ENCODE data around the gene F2.

The F2 gene

DNA sequence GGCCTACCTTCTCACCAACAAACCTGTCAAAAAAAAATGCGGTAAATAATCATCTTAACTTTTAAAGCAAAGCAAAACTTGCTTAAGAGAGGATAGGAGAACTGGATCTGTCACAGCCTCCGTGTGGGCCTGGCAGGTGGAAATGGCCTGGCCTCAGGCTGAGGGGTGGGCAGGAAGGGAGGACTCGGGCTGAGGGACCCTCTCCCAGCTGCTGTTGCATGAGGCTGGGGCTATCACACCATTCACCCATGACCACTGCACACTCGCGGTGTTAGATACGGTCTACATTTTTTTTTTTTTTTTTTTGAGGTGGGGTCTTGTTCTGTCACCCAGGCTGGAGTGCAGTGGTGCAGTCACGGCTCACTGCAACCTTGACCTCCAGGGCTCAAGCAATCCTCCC, 43.1 kb upstream of the F2 start:
- peaks cover 36 to 70% of the 10 kb centered on the region in 2 donors for H3K36me3 ChIP-seq (replicated peaks in 1 of 2; ENCODE audit: control insufficient read depth in 2 of 2, insufficient read depth in 2 of 2, low read length in 2 of 2)
- H3K79me1 ChIP-seq (ENCODE audit: low read depth, low read length) = peaks cover 5% of the 10 kb centered on the region
- H3K4me2 ChIP-seq (ENCODE audit: insufficient read depth, low read length, poor library complexity, severe bottlenecking) = no peak overlapping the region
- H4K91ac ChIP-seq (ENCODE audit: low read depth, low read length, poor library complexity) = no peak overlapping the region
- H2AK5ac ChIP-seq (ENCODE audit: low read depth, low read length) = no peak overlapping the region
- H3K9me3 ChIP-seq (replicated peaks in 1 of 2; ENCODE audit: control insufficient read depth in 2 of 2, insufficient read depth in 1 of 2, low read depth in 1 of 2, low read length in 2 of 2) = no peaks in the 10 kb centered on the region
- no peak overlapping the region for H2BK120ac ChIP-seq (ENCODE audit: low read depth, low read length)
- H3K27me3 ChIP-seq (ENCODE audit: control insufficient read depth in 3 of 3, insufficient read depth in 3 of 3, low read depth in 1 of 3, low read length in 3 of 3) = no peaks in the 10 kb centered on the region
- DNase-seq (ENCODE audit: low spot score) = no peak
- H3K27ac ChIP-seq (replicated peaks; ENCODE audit: low read length) = no peak overlapping the region
- no CpG with 5 or more reads among the region's 7 CpGs for WGBS, 2 donors (ENCODE audit: extremely low coverage in 2 of 2, insufficient read length in 2 of 2, insufficient replicate concordance in 1 of 2)
- H4K8ac ChIP-seq (ENCODE audit: low read depth, low read length) = no peak overlapping the region
- no peak overlapping the region for H3K23ac ChIP-seq (ENCODE audit: low read depth, low read length, poor library complexity)
- H2BK5ac ChIP-seq (ENCODE audit: low read length) = no peak overlapping the region
- no peak overlapping the region for H2BK12ac ChIP-seq (ENCODE audit: low read length)
- H3K4me3 ChIP-seq (ENCODE audit: low read length in 2 of 2) = no peak overlapping the region
- H3K4me1 ChIP-seq (ENCODE audit: control insufficient read depth in 2 of 2, insufficient read depth in 1 of 2, low read depth in 1 of 2, low read length in 2 of 2) = peaks cover 2 to 4% of the 10 kb centered on the region in 2 donors
- H2AFZ ChIP-seq (ENCODE audit: low read length) = no peak overlapping the region
- H3K4ac ChIP-seq (ENCODE audit: low read length) = no peak overlapping the region
- H3K18ac ChIP-seq (ENCODE audit: low read length) = no peak overlapping the region
- H2BK15ac ChIP-seq (ENCODE audit: low read length) = no peak overlapping the region
- no peak overlapping the region for H3K9ac ChIP-seq (ENCODE audit: low read depth, low read length, poor library complexity)
- H3K14ac ChIP-seq (ENCODE audit: low read length) = no peak overlapping the region

DNA sequence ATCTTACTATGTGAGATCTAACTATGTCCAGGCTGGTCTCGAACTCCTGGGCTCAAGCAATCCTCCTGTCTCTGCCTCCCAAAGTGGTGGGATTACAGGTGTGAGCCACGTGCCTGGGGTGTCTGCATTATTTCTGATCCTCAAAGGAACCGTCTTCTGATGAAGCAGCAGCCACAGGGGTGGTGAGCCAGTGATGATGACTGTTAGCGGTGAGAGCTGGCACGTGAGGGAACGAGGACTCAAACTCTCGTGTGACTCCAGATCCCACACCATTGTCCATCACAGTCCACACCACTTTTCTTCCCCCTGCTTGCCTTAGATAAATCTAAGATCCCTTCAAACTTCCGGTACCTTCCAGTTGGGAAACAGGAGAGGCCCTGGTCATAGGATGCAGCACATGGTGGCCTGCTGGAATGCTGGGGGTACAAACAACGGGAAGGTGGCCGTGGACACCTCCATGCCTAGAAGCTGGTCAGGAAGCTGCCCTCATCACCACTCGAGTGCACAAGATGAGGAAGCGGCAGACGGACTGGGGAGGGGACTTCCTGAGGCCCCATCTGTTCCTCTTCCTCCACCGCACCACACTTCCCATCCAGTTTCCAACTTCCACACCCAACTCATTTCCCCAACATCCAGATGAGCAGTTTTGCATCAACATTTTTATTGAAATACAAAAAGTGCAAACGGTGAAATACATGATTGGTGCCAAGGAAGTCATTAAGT, 42.4 kb upstream of the F2 start:
- H3K18ac ChIP-seq (ENCODE audit: low read length) = peak overlapping the region; percentile 71
- DNase-seq (ENCODE audit: low spot score) = no peak
- H3K4ac ChIP-seq (ENCODE audit: low read length) = no peak overlapping the region
- no peak overlapping the region for H2BK120ac ChIP-seq (ENCODE audit: low read depth, low read length)
- H3K27ac ChIP-seq (replicated peaks; ENCODE audit: low read length) = no peak overlapping the region
- H2AK5ac ChIP-seq (ENCODE audit: low read depth, low read length) = no peak overlapping the region
- H3K9me3 ChIP-seq (replicated peaks in 1 of 2; ENCODE audit: control insufficient read depth in 2 of 2, insufficient read depth in 1 of 2, low read depth in 1 of 2, low read length in 2 of 2) = no peaks in the 10 kb centered on the region
- no peaks in the 10 kb centered on the region for H3K27me3 ChIP-seq (ENCODE audit: control insufficient read depth in 3 of 3, insufficient read depth in 3 of 3, low read depth in 1 of 3, low read length in 3 of 3)
- no peak overlapping the region for H2BK12ac ChIP-seq (ENCODE audit: low read length)
- H3K36me3 ChIP-seq (replicated peaks in 1 of 2; ENCODE audit: control insufficient read depth in 2 of 2, insufficient read depth in 2 of 2, low read length in 2 of 2) = peaks cover 38 to 67% of the 10 kb centered on the region in 2 donors
- H2BK5ac ChIP-seq (ENCODE audit: low read length) = no peak overlapping the region
- no peak overlapping the region for H2AFZ ChIP-seq (ENCODE audit: low read length)
- peak overlapping the region; percentile 92 for H4K91ac ChIP-seq (ENCODE audit: low read depth, low read length, poor library complexity)
- H3K4me3 ChIP-seq (ENCODE audit: low read length in 2 of 2) = no peak overlapping the region
- H3K23ac ChIP-seq (ENCODE audit: low read depth, low read length, poor library complexity) = no peak overlapping the region
- no peak overlapping the region for H3K9ac ChIP-seq (ENCODE audit: low read depth, low read length, poor library complexity)
- peak overlapping the region; percentile 17 for H4K8ac ChIP-seq (ENCODE audit: low read depth, low read length)
- no peak overlapping the region for H2BK15ac ChIP-seq (ENCODE audit: low read length)
- peak overlapping the region; percentile 21 for H3K14ac ChIP-seq (ENCODE audit: low read length)
- no CpG with 5 or more reads among the region's 15 CpGs for whole genome bisulfite sequencing, 2 donors (ENCODE audit: extremely low coverage in 2 of 2, insufficient read length in 2 of 2, insufficient replicate concordance in 1 of 2)
- H3K4me2 ChIP-seq (ENCODE audit: insufficient read depth, low read length, poor library complexity, severe bottlenecking) = no peak overlapping the region
- peaks cover 2 to 4% of the 10 kb centered on the region in 2 donors for H3K4me1 ChIP-seq (ENCODE audit: control insufficient read depth in 2 of 2, insufficient read depth in 1 of 2, low read depth in 1 of 2, low read length in 2 of 2)
- peaks cover 5% of the 10 kb centered on the region for H3K79me1 ChIP-seq (ENCODE audit: low read depth, low read length)

DNA sequence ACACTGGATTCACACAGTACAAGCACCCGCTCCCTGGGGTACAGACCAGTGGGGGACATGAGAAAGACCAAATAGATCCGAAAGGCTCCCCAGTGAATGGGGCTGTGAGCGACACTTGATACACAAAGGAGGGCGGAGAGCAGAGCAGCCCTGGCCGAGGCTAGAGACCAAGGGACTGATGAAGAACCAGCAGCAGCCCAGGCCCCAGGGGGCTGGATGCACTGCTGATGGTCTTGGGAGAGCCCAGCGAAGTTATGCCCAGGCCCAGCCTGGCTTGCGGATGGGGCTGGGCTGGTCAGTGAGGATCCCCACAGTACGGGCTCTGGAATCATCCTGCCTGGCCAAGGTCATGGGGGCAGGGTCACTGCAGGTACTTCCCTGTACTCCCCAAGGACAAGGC, 41.8 kb upstream of the F2 start:
- Histone ChIP-seq H2BK12ac (ENCODE audit: low read length) (no peak overlapping the region), H3K4me1 (ENCODE audit: control insufficient read depth in 2 of 2, insufficient read depth in 1 of 2, low read depth in 1 of 2, low read length in 2 of 2) (peaks cover 2 to 4% of the 10 kb centered on the region in 2 donors), H3K36me3 (replicated peaks in 1 of 2; ENCODE audit: control insufficient read depth in 2 of 2, insufficient read depth in 2 of 2, low read length in 2 of 2) (peaks cover 34 to 65% of the 10 kb centered on the region in 2 donors), H3K27ac (replicated peaks; ENCODE audit: low read length) (no peak overlapping the region), H3K4me2 (ENCODE audit: insufficient read depth, low read length, poor library complexity, severe bottlenecking) (no peak overlapping the region), H2AK5ac (ENCODE audit: low read depth, low read length) (no peak overlapping the region), H3K27me3 (ENCODE audit: control insufficient read depth in 3 of 3, insufficient read depth in 3 of 3, low read depth in 1 of 3, low read length in 3 of 3) (no peaks in the 10 kb centered on the region), H3K14ac (ENCODE audit: low read length) (no peak overlapping the region), H4K91ac (ENCODE audit: low read depth, low read length, poor library complexity) (no peak overlapping the region), H3K18ac (ENCODE audit: low read length) (no peak overlapping the region), H2AFZ (ENCODE audit: low read length) (no peak overlapping the region), H3K4ac (ENCODE audit: low read length) (no peak overlapping the region), H4K8ac (ENCODE audit: low read depth, low read length) (no peak overlapping the region), H3K23ac (ENCODE audit: low read depth, low read length, poor library complexity) (no peak overlapping the region), H3K9ac (ENCODE audit: low read depth, low read length, poor library complexity) (no peak overlapping the region), H3K79me1 (ENCODE audit: low read depth, low read length) (peaks cover 5% of the 10 kb centered on the region), H3K9me3 (replicated peaks in 1 of 2; ENCODE audit: control insufficient read depth in 2 of 2, insufficient read depth in 1 of 2, low read depth in 1 of 2, low read length in 2 of 2) (no peaks in the 10 kb centered on the region), H2BK120ac (ENCODE audit: low read depth, low read length) (no peak overlapping the region), H2BK5ac (ENCODE audit: low read length) (no peak overlapping the region), H2BK15ac (ENCODE audit: low read length) (no peak overlapping the region), H3K4me3 (ENCODE audit: low read length in 2 of 2) (no peak overlapping the region)
- WGBS, 2 donors (ENCODE audit: extremely low coverage in 2 of 2, insufficient read length in 2 of 2, insufficient replicate concordance in 1 of 2) = no CpG with 5 or more reads among the region's 8 CpGs
- DNase-seq (ENCODE audit: low spot score) = no peak

DNA sequence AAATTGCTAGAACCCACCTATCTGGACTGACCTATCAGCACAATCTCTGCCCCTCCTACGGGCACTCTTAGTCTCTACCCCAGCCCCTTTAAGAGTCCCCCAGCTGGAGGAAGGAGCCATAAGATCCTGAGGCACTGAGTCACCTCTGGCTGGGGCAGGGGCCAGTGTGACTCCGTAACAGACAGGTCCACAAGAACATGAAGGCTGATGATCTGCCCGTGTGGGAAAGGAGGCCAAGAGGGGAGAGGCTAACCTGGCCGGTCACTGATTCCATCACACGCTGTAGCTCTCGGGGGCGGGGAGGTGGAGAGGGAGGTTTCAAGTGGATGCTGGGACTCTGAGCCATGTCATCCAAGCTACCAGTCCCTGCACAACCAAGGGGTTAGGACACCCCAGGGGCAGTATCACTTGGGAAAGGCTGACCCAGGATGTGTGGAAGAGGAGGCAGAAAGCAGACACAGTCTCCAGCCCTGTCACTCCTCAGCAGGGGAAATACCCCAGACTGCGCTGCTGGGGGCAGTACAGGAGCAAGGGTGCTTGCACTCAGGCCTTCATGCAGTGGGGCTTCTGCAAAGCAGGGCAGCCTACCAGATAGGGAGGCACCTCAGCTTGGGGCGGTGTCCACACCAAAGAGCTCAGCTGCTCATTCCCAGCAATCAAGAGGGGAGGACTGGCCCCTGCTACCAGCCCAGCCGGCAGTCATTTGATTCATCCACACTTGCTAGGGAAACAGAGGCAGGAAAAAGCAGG, 40.8 kb upstream of the F2 start:
- Histone ChIP-seq H3K4ac (ENCODE audit: low read length) (no peak overlapping the region), H3K9me3 (replicated peaks in 1 of 2; ENCODE audit: control insufficient read depth in 2 of 2, insufficient read depth in 1 of 2, low read depth in 1 of 2, low read length in 2 of 2) (no peaks in the 10 kb centered on the region), H2AK5ac (ENCODE audit: low read depth, low read length) (no peak overlapping the region), H4K8ac (ENCODE audit: low read depth, low read length) (no peak overlapping the region), H3K23ac (ENCODE audit: low read depth, low read length, poor library complexity) (no peak overlapping the region), H2AFZ (ENCODE audit: low read length) (no peak overlapping the region), H3K79me1 (ENCODE audit: low read depth, low read length) (peaks cover 5% of the 10 kb centered on the region), H2BK5ac (ENCODE audit: low read length) (no peak overlapping the region), H2BK120ac (ENCODE audit: low read depth, low read length) (no peak overlapping the region), H3K4me2 (ENCODE audit: insufficient read depth, low read length, poor library complexity, severe bottlenecking) (no peak overlapping the region), H3K4me3 (ENCODE audit: low read length in 2 of 2) (no peak overlapping the region), H3K27ac (replicated peaks; ENCODE audit: low read length) (no peak overlapping the region), H4K91ac (ENCODE audit: low read depth, low read length, poor library complexity) (no peak overlapping the region), H2BK12ac (ENCODE audit: low read length) (no peak overlapping the region), H3K27me3 (ENCODE audit: control insufficient read depth in 3 of 3, insufficient read depth in 3 of 3, low read depth in 1 of 3, low read length in 3 of 3) (no peaks in the 10 kb centered on the region), H3K18ac (ENCODE audit: low read length) (peak overlapping the region; percentile 19), H3K36me3 (replicated peaks in 1 of 2; ENCODE audit: control insufficient read depth in 2 of 2, insufficient read depth in 2 of 2, low read length in 2 of 2) (peaks cover 28 to 55% of the 10 kb centered on the region in 2 donors), H3K14ac (ENCODE audit: low read length) (no peak overlapping the region), H2BK15ac (ENCODE audit: low read length) (no peak overlapping the region), H3K4me1 (ENCODE audit: control insufficient read depth in 2 of 2, insufficient read depth in 1 of 2, low read depth in 1 of 2, low read length in 2 of 2) (peaks cover 2 to 4% of the 10 kb centered on the region in 2 donors), H3K9ac (ENCODE audit: low read depth, low read length, poor library complexity) (no peak overlapping the region)
- WGBS, 2 donors (ENCODE audit: extremely low coverage in 2 of 2, insufficient read length in 2 of 2, insufficient replicate concordance in 1 of 2) = no CpG with 5 or more reads among the region's 10 CpGs
- DNase-seq (ENCODE audit: low spot score) = no peak

All from neuronal stem cell (in vitro differentiated cells).